Measurements from ENCODE around the gene HCK. TPM values are rescaled to one million over a fixed set of nuclear protein-coding genes. Genes with fewer than 3 reads are reported as not detected.

HCK gene
- total RNA-seq, 1 experiment from 2014 or later: 1.3 TPM

GRCh38 chr20:32142991-32143390 is 90.9 kb downstream of the HCK start:
- Mint-ChIP-seq H3K4me3 (no peak overlapping the region), H3K27me3 (ENCODE audit: low read depth) (no peaks in the 10 kb centered on the region), H3K9me3 (no peaks in the 10 kb centered on the region), H3K36me3 (peaks cover 81% of the 10 kb centered on the region), H3K27ac (no peak overlapping the region), H3K4me1 (no peaks in the 10 kb centered on the region)
- ChIA-PET POLR2A (interaction anchor here (0.7 kb wide), 1 partner anchor 365 kb away, joined by 3 read pairs; no protein-coding TSS in a partner anchor), CTCF (no interaction called here)
- ATAC-seq (no peak), DNase-seq (ENCODE audit: low spot score) (no peak)
- TF ChIP-seq MAX (CRISPR knock-in tag; IDR thresholded peaks at IDR 0.05) (no peak), ZNF219 (CRISPR knock-in tag; IDR thresholded peaks at IDR 0.05; ENCODE audit: borderline replicate concordance) (no peak)

- TF ChIP-seq FOXJ3 (CRISPR knock-in tag; IDR thresholded peaks at IDR 0.05; ENCODE audit: borderline replicate concordance) (no peak), CTCF (IDR thresholded peaks at IDR 0.05) (no peak), ZNF396 (CRISPR knock-in tag; IDR thresholded peaks at IDR 0.05; ENCODE audit: borderline replicate concordance) (no peak), ZNF416 (CRISPR knock-in tag; IDR thresholded peaks at IDR 0.05) (no peak)
- TF ChIP-seq, protein P1, sequence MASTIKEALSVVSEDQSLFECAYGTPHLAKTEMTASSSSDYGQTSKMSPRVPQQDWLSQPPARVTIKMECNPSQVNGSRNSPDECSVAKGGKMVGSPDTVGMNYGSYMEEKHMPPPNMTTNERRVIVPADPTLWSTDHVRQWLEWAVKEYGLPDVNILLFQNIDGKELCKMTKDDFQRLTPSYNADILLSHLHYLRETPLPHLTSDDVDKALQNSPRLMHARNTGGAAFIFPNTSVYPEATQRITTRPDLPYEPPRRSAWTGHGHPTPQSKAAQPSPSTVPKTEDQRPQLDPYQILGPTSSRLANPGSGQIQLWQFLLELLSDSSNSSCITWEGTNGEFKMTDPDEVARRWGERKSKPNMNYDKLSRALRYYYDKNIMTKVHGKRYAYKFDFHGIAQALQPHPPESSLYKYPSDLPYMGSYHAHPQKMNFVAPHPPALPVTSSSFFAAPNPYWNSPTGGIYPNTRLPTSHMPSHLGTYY (CRISPR knock-in tag; IDR thresholded peaks at IDR 0.05): no peak
- TF ChIP-seq, protein P2, sequence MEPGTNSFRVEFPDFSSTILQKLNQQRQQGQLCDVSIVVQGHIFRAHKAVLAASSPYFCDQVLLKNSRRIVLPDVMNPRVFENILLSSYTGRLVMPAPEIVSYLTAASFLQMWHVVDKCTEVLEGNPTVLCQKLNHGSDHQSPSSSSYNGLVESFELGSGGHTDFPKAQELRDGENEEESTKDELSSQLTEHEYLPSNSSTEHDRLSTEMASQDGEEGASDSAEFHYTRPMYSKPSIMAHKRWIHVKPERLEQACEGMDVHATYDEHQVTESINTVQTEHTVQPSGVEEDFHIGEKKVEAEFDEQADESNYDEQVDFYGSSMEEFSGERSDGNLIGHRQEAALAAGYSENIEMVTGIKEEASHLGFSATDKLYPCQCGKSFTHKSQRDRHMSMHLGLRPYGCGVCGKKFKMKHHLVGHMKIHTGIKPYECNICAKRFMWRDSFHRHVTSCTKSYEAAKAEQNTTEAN (CRISPR knock-in tag; IDR thresholded peaks at IDR 0.05): no peak
- ATAC-seq: no peak
- Mint-ChIP-seq H3K27ac (no peak overlapping the region), H3K36me3 (peaks cover 83% of the 10 kb centered on the region), H3K4me3 (no peak overlapping the region), H3K4me1 (no peaks in the 10 kb centered on the region), H3K9me3 (no peaks in the 10 kb centered on the region), H3K27me3 (ENCODE audit: low read depth) (no peaks in the 10 kb centered on the region)
- CTCF ChIA-PET: no interaction called here
- DNase-seq (ENCODE audit: low spot score): no peak
- POLR2A ChIA-PET: no interaction called here
These were observed 93.0 kb downstream of the HCK start for GRCh38 chr20:32144898-32145662.

DNA sequence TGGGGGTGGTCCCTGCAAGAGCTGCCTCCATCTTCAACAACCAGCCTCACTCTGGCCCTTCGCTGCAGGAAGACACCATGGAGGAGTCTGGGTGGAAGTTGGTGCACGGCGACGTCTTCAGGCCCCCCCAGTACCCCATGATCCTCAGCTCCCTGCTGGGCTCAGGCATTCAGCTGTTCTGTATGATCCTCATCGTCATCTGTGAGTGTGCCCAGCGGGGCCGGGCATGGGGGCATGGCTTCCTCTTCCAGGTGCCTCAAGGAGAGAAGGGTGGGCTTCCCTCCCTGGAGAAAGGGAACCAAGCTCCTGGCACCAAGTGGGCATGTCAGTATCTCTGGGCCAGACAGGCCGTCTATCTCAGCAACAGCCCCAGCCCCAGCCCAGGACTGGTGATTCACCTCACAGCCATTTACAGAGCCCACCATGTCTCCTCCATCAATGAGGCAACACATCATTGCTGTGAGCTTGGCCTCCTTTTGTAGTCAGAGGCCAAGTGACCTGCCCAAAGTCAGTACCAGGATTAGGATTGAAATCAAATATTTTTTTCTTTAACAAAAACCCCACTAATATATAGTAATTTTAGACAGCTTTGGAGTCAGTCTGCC is 97.6 kb downstream of the HCK start:
- ATAC-seq (no peak), DNase-seq (ENCODE audit: low spot score) (no peak)
- Mint-ChIP-seq H3K27ac (no peak overlapping the region), H3K9me3 (no peaks in the 10 kb centered on the region), H3K27me3 (ENCODE audit: low read depth) (no peaks in the 10 kb centered on the region), H3K4me1 (no peaks in the 10 kb centered on the region), H3K4me3 (no peak overlapping the region), H3K36me3 (peaks cover 72% of the 10 kb centered on the region)
- ChIA-PET CTCF (no interaction called here), POLR2A (no interaction called here)
- TF ChIP-seq ETV6 (CRISPR knock-in tag; IDR thresholded peaks at IDR 0.05) (no peak), NFATC4 (CRISPR knock-in tag; IDR thresholded peaks at IDR 0.05) (no peak), ZMAT4 (CRISPR knock-in tag; IDR thresholded peaks at IDR 0.05) (no peak), IRF2 (CRISPR knock-in tag; IDR thresholded peaks at IDR 0.05; ENCODE audit: borderline replicate concordance, low read depth) (no peak), NR1H2 (CRISPR knock-in tag; IDR thresholded peaks at IDR 0.05) (no peak), HMGXB4 (CRISPR knock-in tag; IDR thresholded peaks at IDR 0.05) (no peak), HMGA2 (CRISPR knock-in tag; IDR thresholded peaks at IDR 0.05) (no peak), ZNF219 (CRISPR knock-in tag; IDR thresholded peaks at IDR 0.05; ENCODE audit: borderline replicate concordance) (no peak), RELA (CRISPR knock-in tag; IDR thresholded peaks at IDR 0.05; ENCODE audit: borderline replicate concordance) (no peak)
- TF ChIP-seq, protein P1 (CRISPR knock-in tag; IDR thresholded peaks at IDR 0.05): no peak

Data from WTC11 (cell line).